HepG2 (cell line): Measurements from ENCODE around the gene MYCBPAP. TPM values are rescaled to one million over a fixed set of nuclear protein-coding genes. Genes with fewer than 3 reads are reported as not detected.
A peak's percentile ranks its signal among the peaks of the same experiment; 100 is the strongest.

Experiments
- ATAC-seq: fragments of 200-7000 bp; cut with Tn5 transposase; 3 replicates; pipeline ENCODE4 v1.9.1; 2020; ENCODE audit warnings: mild to moderate bottlenecking, moderate library complexity
- BruUV-seq: library from RNA; stranded (reverse); fragments of 400-500 nt; replicated peaks from 2 replicates; lab custom pipeline; 2021; lab: Mats Ljungman, UMichigan
- CTCF ChIA-PET: fragments of 300-600 bp; formaldehyde crosslinking; extraction: SDS; loops from one replicate; lab custom pipeline; 2021; ENCODE audit warnings: low total read pairs, inconsistent platforms, low intra/inter-chr PET ratio; lab: Yijun Ruan, JAX
- POLR2A ChIA-PET: fragments of 350-600 bp; sonication (Branson Sonifier 250); formaldehyde crosslinking; loops from one replicate; lab custom pipeline; 2020; ENCODE audit warnings: antibody characterized with exemption, inconsistent platforms; lab: Yijun Ruan, JAX
- DNase-seq: peaks from one replicate; pipeline ENCODE4 v3.0.0-alpha.2; 2015; ENCODE audit warnings: low spot score
- FAIRE-seq: peaks from 3 replicates; lab custom pipeline; 2011; peaks lifted over from hg19 to GRCh38; lab: Jason Lieb, UNC
- H2AFZ ChIP-seq: one replicate; pipeline ENCODE4 v1.6.1; 2011; ENCODE audit warnings: low read length, inconsistent platforms
- H3K27ac ChIP-seq: fragments of 300-600 bp; 3 replicates; pipeline ENCODE4 v1.8.0; 2011; ENCODE audit warnings: mixed run types, mild to moderate bottlenecking, mixed read lengths, low read length, inconsistent platforms; ENCODE audit not compliant: insufficient read depth; ENCODE audit errors: extremely low read length
- H3K27me3 ChIP-seq, 2 experiments: fragments of 200-600 bp in 1 of 2; 2 replicates in 1 of 2; 3 replicates in 1 of 2; pipeline versions ENCODE4 v1.6.0 to v1.8.0; 2011; ENCODE audit warnings: low read length in 2 of 2, mild to moderate bottlenecking in 2 of 2, moderate library complexity in 2 of 2, inconsistent platforms in 1 of 2; ENCODE audit not compliant: insufficient read depth in 2 of 2, control insufficient read depth in 1 of 2
- H3K36me3 ChIP-seq, 2 experiments: fragments of 200-600 bp in 1 of 2; replicated peaks in 1 of 2; 2 replicates in 1 of 2; 3 replicates in 1 of 2; pipeline versions ENCODE4 v1.5.1 to v1.8.0; 2011; ENCODE audit warnings: low read length in 2 of 2, inconsistent platforms in 1 of 2; ENCODE audit not compliant: insufficient read depth in 2 of 2, control insufficient read depth in 1 of 2
- H3K4me1 ChIP-seq: 2 replicates; pipeline ENCODE4 v1.5.1; 2012; ENCODE audit warnings: low read length, inconsistent platforms; ENCODE audit not compliant: insufficient read depth
- H3K4me2 ChIP-seq: 2 replicates; pipeline ENCODE4 v1.6.0; 2011; ENCODE audit warnings: low read depth, low read length, inconsistent platforms
- H3K4me3 ChIP-seq, 3 experiments: fragments of 200-600 bp in 1 of 3; sonication (generic), shearing (Covaris generic) in 1 of 3; replicated peaks in 1 of 3; 2 replicates each; pipeline ENCODE4 v1.5.1; 2011 to 2016; ENCODE audit warnings: low read length in 3 of 3, inconsistent platforms in 2 of 3, low read depth in 2 of 3, mild to moderate bottlenecking in 2 of 3, control low read depth in 1 of 3, mixed read lengths in 1 of 3; ENCODE audit not compliant: insufficient read depth in 1 of 3
- H3K79me2 ChIP-seq: one replicate; pipeline ENCODE4 v1.6.1; 2011; ENCODE audit warnings: low read length, inconsistent platforms; ENCODE audit not compliant: insufficient read depth
- H3K9ac ChIP-seq: 2 replicates; pipeline ENCODE4 v1.6.0; 2011; ENCODE audit warnings: mild to moderate bottlenecking, low read depth, low read length, inconsistent platforms; ENCODE audit not compliant: insufficient read depth
- H3K9me3 ChIP-seq: 2 replicates; pipeline ENCODE4 v1.5.1; 2012; ENCODE audit warnings: mild to moderate bottlenecking, low read length
- H4K20me1 ChIP-seq: 2 replicates; pipeline ENCODE4 v1.6.0; 2011; ENCODE audit warnings: inconsistent platforms, mild to moderate bottlenecking, low read length, moderate library complexity; ENCODE audit not compliant: insufficient read depth
- AGO2 ChIP-seq: fragments of 200-400 bp; formaldehyde crosslinking; optimal IDR thresholded peaks from 2 replicates; pipeline ENCODE3; 2017; ENCODE audit warnings: mild to moderate bottlenecking, low read depth, low read length, moderate library complexity
- ARNT2 ChIP-seq: sonication (generic); formaldehyde crosslinking; IDR thresholded peaks from 2 replicates; pipeline ENCODE4 v1.8.0; 2022; ENCODE audit warnings: mild to moderate bottlenecking, low read depth, missing genetic modification reagents, moderate library complexity
- GATAD2A ChIP-seq: IDR thresholded peaks from 2 replicates; pipeline ENCODE4 v1.6.1; 2016
- HNRNPUL1 ChIP-seq: fragments of 200-400 bp; formaldehyde crosslinking; IDR thresholded peaks from 2 replicates; pipeline ENCODE4 v1.6.1; 2017; ENCODE audit warnings: low read depth, mild to moderate bottlenecking, low read length, moderate library complexity
- HOXD1 ChIP-seq: sonication (generic); formaldehyde crosslinking; IDR thresholded peaks from 2 replicates; pipeline ENCODE4 v1.5.0; 2020; ENCODE audit warnings: missing genetic modification reagents
- KDM3A ChIP-seq: IDR thresholded peaks from 2 replicates; pipeline ENCODE4 v1.6.1; 2018; ENCODE audit warnings: low read depth, missing compliant biosample characterization
- RNF2 ChIP-seq: fragments of 450-650 bp; conservative IDR thresholded peaks from 2 replicates; pipeline ENCODE4 v1.6.1; 2016; ENCODE audit warnings: low read depth
- SP2 ChIP-seq: sonication (generic); formaldehyde crosslinking; IDR thresholded peaks from 2 replicates; pipeline ENCODE4 v1.5.1; 2020; ENCODE audit warnings: mild to moderate bottlenecking, missing genetic modification reagents
- ZNF143 ChIP-seq: sonication (generic); formaldehyde crosslinking; IDR thresholded peaks from 2 replicates; pipeline ENCODE4 v1.4.0; 2020; ENCODE audit warnings: missing genetic modification reagents
- ZNF790 ChIP-seq: sonication (generic); formaldehyde crosslinking; IDR thresholded peaks from 2 replicates; pipeline ENCODE4 v1.8.0; 2022; ENCODE audit warnings: missing genetic modification reagents, mild to moderate bottlenecking, borderline replicate concordance
- WGBS: methylation state at CpG from one replicate; pipeline ENCODE4 v1.1.6; 2017; ENCODE audit warnings: low lambda C conversion rate; 5-methylcytosine and 5-hydroxymethylcytosine counted together
- in situ Hi-C: cut with HindIII; loops from 2 replicates; pipeline ENCODE4 v1.10.0; 2017; ENCODE audit warnings: low pct_unique_long_range_greater_than_20kb; ENCODE audit not compliant: extremely low pct_ligation_motif_present
- intact Hi-C: fragments of 100-400 bp; cut with micrococcal nuclease; formaldehyde crosslinking; loops from one replicate; pipeline ENCODE4 v1.10.0; 2022; ENCODE audit not compliant: unreplicated experiment
- polyA plus RNA-seq, 8 experiments: library from polyadenylated mRNA; depleted of rRNA in 3 of 8; stranded (reverse) in 7 of 8; unstranded in 1 of 8; fragments of >200 nt; fragmentation: Illumina TruSeq in 4 of 8; extraction: Trizol in 4 of 8; gene quantifications; 2 replicates each; pipeline versions ENCODE4 v1.2.1 to v1.2.3, GENCODE V29; 2011 to 2016; ENCODE audit warnings: low read depth in 4 of 8, missing spikeins in 1 of 8, mixed read lengths in 1 of 8; ENCODE audit not compliant: insufficient read depth in 1 of 8
- total RNA-seq, 5 experiments: library from RNA; depleted of rRNA; stranded (reverse); fragments of >200 nt; fragmentation: Illumina TruSeq; extraction: Trizol; gene quantifications; 2 replicates each; pipeline ENCODE4 v1.2.3, GENCODE V29; 2016; ENCODE audit warnings: low read depth in 1 of 5

Gene MYCBPAP
- total and polyA plus RNA-seq, 2 of the 13 experiments (the other 11 are each of a cell fraction or from before 2014, with no cell fraction given) = 0.22 to 0.24 TPM

GRCh38 chr17:50465635-50466034 lies 42.6 kb upstream of the MYCBPAP start:
- H3K9ac ChIP-seq = no peak overlapping the region
- ChIA-PET CTCF (no interaction called here), POLR2A (no interaction called here)
- peaks cover 6 to 18% of the 10 kb centered on the region in 2 experiments for H3K36me3 ChIP-seq
- 97% methylated on average over 9 of the region's 9 CpGs for WGBS
- H2AFZ ChIP-seq = no peak overlapping the region
- H3K9me3 ChIP-seq = no peaks in the 10 kb centered on the region
- no peaks in the 10 kb centered on the region for H3K79me2 ChIP-seq
- in situ Hi-C loops (no loop called here), intact Hi-C loops (no loop called here)
- FAIRE-seq (no peak), ATAC-seq (no peak), DNase-seq (no peak)
- no peaks in the 10 kb centered on the region for H4K20me1 ChIP-seq
- no peaks in the 10 kb centered on the region for H3K4me1 ChIP-seq
- H3K4me2 ChIP-seq = no peak overlapping the region
- H3K27me3 ChIP-seq = no peaks in the 10 kb centered on the region
- H3K4me3 ChIP-seq = no peak overlapping the region
- no peak for TF ChIP-seq GATAD2A (CRISPR knock-in tag)
- TF ChIP-seq HOXD1 = no peak
- TF ChIP-seq ARNT2 (CRISPR knock-in tag) = no peak
- TF ChIP-seq SP2 = no peak
- no peak for TF ChIP-seq HNRNPUL1
- no peak for TF ChIP-seq ZNF143
- TF ChIP-seq KDM3A = no peak
- no TSS peak for BruUV-seq
- H3K27ac ChIP-seq = no peak overlapping the region

DNA sequence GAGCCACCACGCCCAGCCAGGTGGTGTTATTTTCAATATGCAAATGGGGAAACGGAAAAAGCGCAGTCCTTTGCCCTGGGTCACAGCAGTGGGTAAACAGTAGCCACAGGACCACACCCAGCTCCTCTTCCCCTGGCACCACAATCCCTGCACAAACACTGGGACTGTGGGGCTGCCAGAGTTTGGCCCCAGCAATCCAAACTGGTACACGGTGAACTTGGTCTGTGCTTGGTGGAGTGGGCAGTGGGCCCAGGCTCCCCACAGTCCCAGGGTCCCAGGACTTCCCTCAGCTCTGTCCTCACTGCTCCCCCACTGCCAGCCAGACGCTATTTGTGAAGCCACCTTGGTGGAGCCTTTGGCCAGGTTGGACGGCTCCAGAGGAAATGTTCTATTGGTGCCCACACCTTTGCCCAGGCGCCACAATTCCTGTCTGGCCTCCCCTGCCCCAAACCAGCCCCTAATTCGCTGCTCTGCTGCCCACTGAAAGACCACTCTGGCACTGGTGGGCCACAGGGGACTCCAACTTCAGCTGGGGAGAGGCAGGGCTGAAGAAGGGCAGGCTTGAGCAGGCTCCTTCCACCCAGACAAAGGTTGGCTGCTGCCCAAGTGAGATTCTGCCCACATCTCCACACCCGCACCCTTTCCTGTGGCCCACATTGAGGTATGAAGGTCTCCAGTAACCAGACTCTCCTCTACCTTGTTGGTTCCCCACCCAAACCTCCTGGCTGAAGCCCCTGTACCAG lies 41.7 kb upstream of the MYCBPAP start:
- H3K9ac ChIP-seq = no peak overlapping the region
- H3K36me3 ChIP-seq = peaks cover 12 to 18% of the 10 kb centered on the region in 2 experiments
- DNase-seq (no peak), ATAC-seq (no peak), FAIRE-seq (no peak)
- no peaks in the 10 kb centered on the region for H3K4me1 ChIP-seq
- POLR2A ChIA-PET = no interaction called here
- no peak overlapping the region for H2AFZ ChIP-seq
- no peak overlapping the region for H3K4me3 ChIP-seq
- no TSS peak for BruUV-seq
- CTCF ChIA-PET = no interaction called here
- peak; percentile 27 for TF ChIP-seq AGO2
- no peak for TF ChIP-seq ZNF790 (CRISPR knock-in tag)
- TF ChIP-seq RNF2 = no peak
- no peaks in the 10 kb centered on the region for H3K27me3 ChIP-seq
- H3K9me3 ChIP-seq = no peaks in the 10 kb centered on the region
- H3K4me2 ChIP-seq = no peak overlapping the region
- intact Hi-C loops (no loop called here), in situ Hi-C loops (no loop called here)
- H3K27ac ChIP-seq = no peak overlapping the region
- H3K79me2 ChIP-seq = no peaks in the 10 kb centered on the region
- no peaks in the 10 kb centered on the region for H4K20me1 ChIP-seq
- 94% methylated on average over 9 of the region's 9 CpGs for WGBS
